Amniotic epithelial cell (primary cell): ENCODE results near the gene PSAP.

Experiments
- DNase-seq: peaks from one replicate; pipeline ENCODE4 v3.0.0-alpha.2; 2010; ENCODE audit warnings: low read depth

PSAP gene

GRCh38 chr10:71844695-71845094 lies 6.4 kb downstream of the PSAP start:
- no peak for DNase-seq

GRCh38 chr10:71844084-71844483 lies 7.0 kb downstream of the PSAP start:
- DNase-seq, result no peak

GRCh38 chr10:71842856-71843686 lies 8.0 kb downstream of the PSAP start:
- DNase-seq, result no peak

- DNase-seq, result no peak
These were observed 8.6 kb downstream of the PSAP start for GRCh38 chr10:71842422-71842821.

GRCh38 chr10:71840958-71841335 lies 10.1 kb downstream of the PSAP start:
- DNase-seq, result no peak

GRCh38 chr10:71840177-71840957 lies 10.7 kb downstream of the PSAP start:
- peak; percentile 99 for DNase-seq

- DNase-seq, result peak; percentile 85
These were observed 12.5 kb downstream of the PSAP start for GRCh38 chr10:71838264-71839211.

GRCh38 chr10:71837098-71837827 lies 13.8 kb downstream of the PSAP start:
- peak; percentile 51 for DNase-seq

- no peak for DNase-seq
These were observed 14.5 kb downstream of the PSAP start for GRCh38 chr10:71836596-71836974.

GRCh38 chr10:71835671-71836595 lies 15.1 kb downstream of the PSAP start:
- DNase-seq, result peak; percentile 91

GRCh38 chr10:71834343-71834674 lies 16.7 kb downstream of the PSAP start:
- DNase-seq, result no peak

- DNase-seq, result no peak
These were observed 17.4 kb downstream of the PSAP start for GRCh38 chr10:71833451-71834342.

- DNase-seq, result no peak
These were observed 18.1 kb downstream of the PSAP start for GRCh38 chr10:71832967-71833366.

- peak; percentile 59 for DNase-seq
These were observed 19.2 kb downstream of the PSAP start for GRCh38 chr10:71831646-71832552.

GRCh38 chr10:71830726-71831125 lies 20.3 kb downstream of the PSAP start:
- DNase-seq, result no peak

GRCh38 chr10:71829896-71830295 lies 21.2 kb downstream of the PSAP start:
- DNase-seq, result no peak

- DNase-seq, result no peak
These were observed 21.9 kb downstream of the PSAP start for GRCh38 chr10:71829171-71829570.

- DNase-seq, result no peak
These were observed 22.3 kb downstream of the PSAP start for GRCh38 chr10:71828702-71829101.
